ENCODE results near the gene AP1M2. TPM values are rescaled to one million over a fixed set of nuclear protein-coding genes. Genes with fewer than 3 reads are reported as not detected.
"Not testable (repeated sequence)": the region's sequence is repeated elsewhere in the genome, so short reads cannot be mapped to it uniquely, and the experiment has no call there.

Gene AP1M2
- polyA plus RNA-seq, 1 donor (not counting 4 experiments of a cell fraction or from before 2014, with no cell fraction given) = 83.1 TPM

GRCh38 chr19:10532457-10532856 is 54.7 kb downstream of the AP1M2 start:
- Histone ChIP-seq H3K27ac (ENCODE audit: control insufficient read depth, insufficient read depth, low read length) (no peak overlapping the region), H3K4me2 (ENCODE audit: control insufficient read depth, extremely low read depth, insufficient read depth, low read depth, low read length) (no peak overlapping the region), H4K20me1 (ENCODE audit: control insufficient read depth, extremely low read depth, insufficient read depth, low read length) (no peaks in the 10 kb centered on the region), H3K79me2 (ENCODE audit: control insufficient read depth, insufficient read depth, low read length) (no peaks in the 10 kb centered on the region), H3K9me1 (ENCODE audit: control insufficient read depth, extremely low read depth, insufficient read depth, low read length) (no peaks in the 10 kb centered on the region), H3K9ac (ENCODE audit: control insufficient read depth, extremely low read depth, insufficient read depth, low read length) (no peak overlapping the region), H3K9me3 (ENCODE audit: control insufficient read depth, low read depth, low read length) (no peaks in the 10 kb centered on the region), H3K4me1 (ENCODE audit: control insufficient read depth, extremely low read depth, insufficient read depth, low read length) (peaks cover 23% of the 10 kb centered on the region), H3K4me3 (ENCODE audit: control insufficient read depth in 2 of 3, extremely low read depth in 1 of 3, insufficient read depth in 2 of 3, low read depth in 1 of 3, low read length in 3 of 3) (no peak overlapping the region), H2AFZ (ENCODE audit: control insufficient read depth, low read length) (no peak overlapping the region), H3K36me3 (ENCODE audit: control insufficient read depth in 2 of 2, extremely low read depth in 1 of 2, insufficient read depth in 2 of 2, low read length in 2 of 2) (no peaks in the 10 kb centered on the region), H3K27me3 (ENCODE audit: control insufficient read depth, extremely low read depth, insufficient read depth, low read length) (no peaks in the 10 kb centered on the region)
- DNase-seq (ENCODE audit: low read depth, low spot score) (no peak), FAIRE-seq (no peak)
- dilution Hi-C loops (cut with MboI; ENCODE audit: extremely low pct_ligation_motif_present, low sequenced_read_pairs) = no loop called here
- no peak for TF ChIP-seq EZH2 (IDR thresholded peaks at IDR 0.05; ENCODE audit: low read length)
- TF ChIP-seq, protein P1, sequence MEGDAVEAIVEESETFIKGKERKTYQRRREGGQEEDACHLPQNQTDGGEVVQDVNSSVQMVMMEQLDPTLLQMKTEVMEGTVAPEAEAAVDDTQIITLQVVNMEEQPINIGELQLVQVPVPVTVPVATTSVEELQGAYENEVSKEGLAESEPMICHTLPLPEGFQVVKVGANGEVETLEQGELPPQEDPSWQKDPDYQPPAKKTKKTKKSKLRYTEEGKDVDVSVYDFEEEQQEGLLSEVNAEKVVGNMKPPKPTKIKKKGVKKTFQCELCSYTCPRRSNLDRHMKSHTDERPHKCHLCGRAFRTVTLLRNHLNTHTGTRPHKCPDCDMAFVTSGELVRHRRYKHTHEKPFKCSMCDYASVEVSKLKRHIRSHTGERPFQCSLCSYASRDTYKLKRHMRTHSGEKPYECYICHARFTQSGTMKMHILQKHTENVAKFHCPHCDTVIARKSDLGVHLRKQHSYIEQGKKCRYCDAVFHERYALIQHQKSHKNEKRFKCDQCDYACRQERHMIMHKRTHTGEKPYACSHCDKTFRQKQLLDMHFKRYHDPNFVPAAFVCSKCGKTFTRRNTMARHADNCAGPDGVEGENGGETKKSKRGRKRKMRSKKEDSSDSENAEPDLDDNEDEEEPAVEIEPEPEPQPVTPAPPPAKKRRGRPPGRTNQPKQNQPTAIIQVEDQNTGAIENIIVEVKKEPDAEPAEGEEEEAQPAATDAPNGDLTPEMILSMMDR (optimal IDR thresholded peaks at IDR 0.05 in 1 of 3, IDR thresholded peaks at IDR 0.05 in 1 of 3, conservative IDR thresholded peaks at IDR 0.05 in 1 of 3; ENCODE audit: extremely low read depth in 1 of 3, insufficient read depth in 2 of 3, low read length in 3 of 3) = no peak

DNA sequence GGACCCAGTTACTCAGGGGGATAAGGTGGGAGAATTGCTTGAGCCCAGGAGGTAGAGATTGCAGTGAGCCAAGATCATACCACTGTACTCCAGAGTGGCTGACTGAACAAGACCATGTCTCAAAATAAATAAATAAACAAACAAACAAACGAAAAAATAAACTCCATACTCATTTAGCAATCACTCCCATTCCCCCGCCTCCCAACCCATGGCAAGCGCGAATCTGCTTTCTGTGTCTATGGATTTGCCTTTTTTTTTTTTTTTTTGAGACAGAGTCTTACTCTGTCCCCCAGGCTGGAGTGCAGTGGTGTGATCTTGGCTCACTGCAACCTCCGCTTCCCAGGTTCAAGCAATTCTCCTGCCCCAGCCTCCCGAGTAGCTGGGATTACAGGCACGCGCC is 60.2 kb downstream of the AP1M2 start:
- H3K9me1 ChIP-seq (ENCODE audit: control insufficient read depth, extremely low read depth, insufficient read depth, low read length); H3K9ac ChIP-seq (ENCODE audit: control insufficient read depth, extremely low read depth, insufficient read depth, low read length); dilution Hi-C loops (cut with MboI; ENCODE audit: extremely low pct_ligation_motif_present, low sequenced_read_pairs); H3K27ac ChIP-seq (ENCODE audit: control insufficient read depth, insufficient read depth, low read length); FAIRE-seq; H3K27me3 ChIP-seq (ENCODE audit: control insufficient read depth, extremely low read depth, insufficient read depth, low read length); DNase-seq (ENCODE audit: low read depth, low spot score); H3K9me3 ChIP-seq (ENCODE audit: control insufficient read depth, low read depth, low read length); H4K20me1 ChIP-seq (ENCODE audit: control insufficient read depth, extremely low read depth, insufficient read depth, low read length); H3K36me3 ChIP-seq (ENCODE audit: control insufficient read depth in 2 of 2, extremely low read depth in 1 of 2, insufficient read depth in 2 of 2, low read length in 2 of 2); H2AFZ ChIP-seq (ENCODE audit: control insufficient read depth, low read length); H3K4me1 ChIP-seq (ENCODE audit: control insufficient read depth, extremely low read depth, insufficient read depth, low read length); H3K79me2 ChIP-seq (ENCODE audit: control insufficient read depth, insufficient read depth, low read length); H3K4me3 ChIP-seq (ENCODE audit: control insufficient read depth in 2 of 3, extremely low read depth in 1 of 3, insufficient read depth in 2 of 3, low read depth in 1 of 3, low read length in 3 of 3); H3K4me2 ChIP-seq (ENCODE audit: control insufficient read depth, extremely low read depth, insufficient read depth, low read depth, low read length): not testable (repeated sequence)

DNA sequence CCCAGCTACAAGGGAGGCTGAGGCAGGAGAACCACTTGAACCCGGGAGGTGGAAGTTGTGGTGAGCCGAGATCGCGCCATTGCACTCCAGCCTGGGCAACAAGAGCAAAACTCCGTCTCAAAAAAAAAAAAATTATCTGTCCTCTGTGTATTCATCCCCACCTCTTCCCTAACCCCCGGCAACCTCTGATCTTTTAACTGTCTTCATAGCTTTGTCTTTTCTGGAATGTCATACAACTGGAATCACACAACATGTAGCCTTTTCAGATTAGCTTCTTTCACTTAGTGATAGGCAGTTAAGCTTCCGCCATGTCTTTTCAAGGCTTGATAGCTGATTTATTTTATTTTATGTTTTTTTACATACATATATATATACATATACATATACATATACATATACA is 61.5 kb downstream of the AP1M2 start:
- Histone ChIP-seq H3K79me2 (ENCODE audit: control insufficient read depth, insufficient read depth, low read length) (no peaks in the 10 kb centered on the region), H3K27ac (ENCODE audit: control insufficient read depth, insufficient read depth, low read length) (no peak overlapping the region), H3K27me3 (ENCODE audit: control insufficient read depth, extremely low read depth, insufficient read depth, low read length) (no peaks in the 10 kb centered on the region), H3K9ac (ENCODE audit: control insufficient read depth, extremely low read depth, insufficient read depth, low read length) (no peak overlapping the region), H4K20me1 (ENCODE audit: control insufficient read depth, extremely low read depth, insufficient read depth, low read length) (no peaks in the 10 kb centered on the region), H3K9me3 (ENCODE audit: control insufficient read depth, low read depth, low read length) (no peaks in the 10 kb centered on the region), H3K4me1 (ENCODE audit: control insufficient read depth, extremely low read depth, insufficient read depth, low read length) (peaks cover 12% of the 10 kb centered on the region), H3K9me1 (ENCODE audit: control insufficient read depth, extremely low read depth, insufficient read depth, low read length) (no peaks in the 10 kb centered on the region), H3K4me3 (ENCODE audit: control insufficient read depth in 2 of 3, extremely low read depth in 1 of 3, insufficient read depth in 2 of 3, low read depth in 1 of 3, low read length in 3 of 3) (no peak overlapping the region), H3K4me2 (ENCODE audit: control insufficient read depth, extremely low read depth, insufficient read depth, low read depth, low read length) (no peak overlapping the region), H2AFZ (ENCODE audit: control insufficient read depth, low read length) (no peak overlapping the region), H3K36me3 (ENCODE audit: control insufficient read depth in 2 of 2, extremely low read depth in 1 of 2, insufficient read depth in 2 of 2, low read length in 2 of 2) (no peaks in the 10 kb centered on the region)
- TF ChIP-seq EZH2 (IDR thresholded peaks at IDR 0.05; ENCODE audit: low read length) = no peak
- TF ChIP-seq, protein P1 (optimal IDR thresholded peaks at IDR 0.05 in 1 of 3, IDR thresholded peaks at IDR 0.05 in 1 of 3, conservative IDR thresholded peaks at IDR 0.05 in 1 of 3; ENCODE audit: extremely low read depth in 1 of 3, insufficient read depth in 2 of 3, low read length in 3 of 3) = no peak
- DNase-seq (ENCODE audit: low read depth, low spot score) (no peak), FAIRE-seq (no peak)
- dilution Hi-C loops (cut with MboI; ENCODE audit: extremely low pct_ligation_motif_present, low sequenced_read_pairs) = no loop called here

Measured in keratinocyte (primary cell).